Erythroblast (primary cell): ENCODE measurements around the gene DENND5B.

Experiments used
- GATA1 ChIP-seq: IDR thresholded peaks from 2 replicates; pipeline ENCODE4 v1.6.1; 2011; ENCODE audit warnings: low read depth, mild to moderate bottlenecking, control low read depth, low read length, moderate library complexity
- POLR2A ChIP-seq: IDR thresholded peaks from 2 replicates; pipeline ENCODE4 v1.6.1; 2011; ENCODE audit warnings: mild to moderate bottlenecking, low read length

GRCh38 chr12:31519511-31519910 lies 71.4 kb downstream of the DENND5B start:
- TF ChIP-seq POLR2A (no peak), GATA1 (no peak)
